22Rv1 (cell line): ENCODE measurements around the gene MPDU1.

Experiments
- H3K27ac ChIP-seq: fragments of 450-650 bp; 2 replicates; pipeline ENCODE4 v1.5.1; 2017
- ZFX ChIP-seq: fragments of 450-650 bp; IDR thresholded peaks from 2 replicates; pipeline ENCODE4 v1.6.1; 2017; ENCODE audit warnings: antibody characterized with exemption, borderline replicate concordance
- TF ChIP-seq, protein P1 (sequence below): fragments of 450-650 bp; IDR thresholded peaks from 2 replicates; pipeline ENCODE4 v1.5.1; 2017; ENCODE audit warnings: mild to moderate bottlenecking

Gene MPDU1

DNA sequence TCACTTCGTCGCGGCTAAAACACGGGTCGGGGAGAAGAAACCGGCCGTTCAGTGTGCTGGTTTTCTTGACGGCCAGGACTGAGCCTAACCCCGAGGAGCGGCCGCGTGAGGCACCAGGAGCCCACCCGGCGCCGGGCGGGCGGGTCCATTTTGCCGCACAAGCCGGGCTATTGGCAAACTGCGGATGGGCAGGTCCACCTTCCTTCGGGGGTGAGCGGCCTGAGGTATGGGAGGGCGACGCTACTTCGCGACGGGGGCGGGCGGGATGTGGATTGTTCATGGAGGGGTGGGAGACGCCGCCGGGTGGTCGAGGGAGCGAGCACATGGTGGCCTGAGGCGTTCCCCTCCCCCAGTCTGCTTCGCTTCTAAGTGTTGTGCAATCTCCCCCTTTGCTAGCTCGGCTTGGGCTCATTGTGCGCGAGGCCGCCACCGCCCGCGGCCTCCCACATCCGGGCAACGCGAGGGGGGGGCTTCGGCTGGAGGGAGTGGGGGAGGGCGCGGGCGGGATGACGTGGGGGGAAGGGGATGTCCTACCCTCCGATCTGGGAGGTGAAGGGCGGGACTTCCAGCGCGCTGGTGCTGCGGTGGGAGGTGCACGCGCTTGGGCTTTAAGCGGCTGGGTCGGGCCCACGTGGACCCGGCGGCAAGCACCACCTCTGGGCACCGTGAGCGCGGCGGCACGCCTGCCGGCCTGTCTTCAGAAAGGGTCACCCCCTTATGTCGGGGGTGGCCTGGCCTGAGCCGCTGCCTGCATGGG lies 10.2 kb upstream of the MPDU1 start:
- H3K27ac ChIP-seq: peak overlapping the region; percentile 99

DNA sequence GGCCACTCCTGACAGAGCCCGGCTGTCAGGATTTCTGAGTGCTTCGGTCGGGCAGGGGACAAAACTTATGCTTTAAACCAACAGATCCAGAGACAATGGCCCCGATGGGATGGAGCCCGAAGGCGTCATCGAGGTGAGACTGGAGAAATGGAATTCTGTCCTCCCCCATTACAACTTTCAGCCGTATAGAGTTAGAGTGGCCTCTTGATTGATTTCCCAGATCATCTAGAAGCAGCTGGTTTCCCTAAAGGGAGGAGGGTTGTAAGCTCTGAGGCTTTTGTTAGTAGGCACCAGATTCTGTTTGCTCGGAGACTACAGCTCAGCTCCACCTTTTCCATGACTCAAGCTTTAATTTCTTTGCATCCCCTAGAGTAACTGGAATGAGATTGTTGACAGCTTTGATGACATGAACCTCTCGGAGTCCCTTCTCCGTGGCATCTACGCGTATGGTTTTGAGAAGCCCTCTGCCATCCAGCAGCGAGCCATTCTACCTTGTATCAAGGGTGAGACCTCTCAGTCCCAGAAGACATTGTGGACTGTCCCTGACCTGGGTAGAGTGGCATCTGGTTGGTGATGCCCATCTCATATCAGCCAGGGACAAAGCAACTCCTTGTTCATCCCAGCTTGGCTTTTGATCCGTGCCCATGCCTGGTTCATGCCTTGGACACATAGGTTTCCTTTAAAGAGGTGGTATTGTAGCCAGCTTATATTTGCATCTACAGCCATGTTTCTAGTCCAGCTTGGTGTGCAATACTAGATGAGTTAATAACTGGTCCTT lies 9.3 kb upstream of the MPDU1 start:
- peak overlapping the region; percentile 99 for H3K27ac ChIP-seq
- TF ChIP-seq, protein P1, sequence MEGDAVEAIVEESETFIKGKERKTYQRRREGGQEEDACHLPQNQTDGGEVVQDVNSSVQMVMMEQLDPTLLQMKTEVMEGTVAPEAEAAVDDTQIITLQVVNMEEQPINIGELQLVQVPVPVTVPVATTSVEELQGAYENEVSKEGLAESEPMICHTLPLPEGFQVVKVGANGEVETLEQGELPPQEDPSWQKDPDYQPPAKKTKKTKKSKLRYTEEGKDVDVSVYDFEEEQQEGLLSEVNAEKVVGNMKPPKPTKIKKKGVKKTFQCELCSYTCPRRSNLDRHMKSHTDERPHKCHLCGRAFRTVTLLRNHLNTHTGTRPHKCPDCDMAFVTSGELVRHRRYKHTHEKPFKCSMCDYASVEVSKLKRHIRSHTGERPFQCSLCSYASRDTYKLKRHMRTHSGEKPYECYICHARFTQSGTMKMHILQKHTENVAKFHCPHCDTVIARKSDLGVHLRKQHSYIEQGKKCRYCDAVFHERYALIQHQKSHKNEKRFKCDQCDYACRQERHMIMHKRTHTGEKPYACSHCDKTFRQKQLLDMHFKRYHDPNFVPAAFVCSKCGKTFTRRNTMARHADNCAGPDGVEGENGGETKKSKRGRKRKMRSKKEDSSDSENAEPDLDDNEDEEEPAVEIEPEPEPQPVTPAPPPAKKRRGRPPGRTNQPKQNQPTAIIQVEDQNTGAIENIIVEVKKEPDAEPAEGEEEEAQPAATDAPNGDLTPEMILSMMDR: no peak
- no peak for TF ChIP-seq ZFX

More for the DNA sequence above, 10.2 kb upstream of the MPDU1 start:
- no peak for TF ChIP-seq ZFX
- TF ChIP-seq, protein P1: no peak

DNA sequence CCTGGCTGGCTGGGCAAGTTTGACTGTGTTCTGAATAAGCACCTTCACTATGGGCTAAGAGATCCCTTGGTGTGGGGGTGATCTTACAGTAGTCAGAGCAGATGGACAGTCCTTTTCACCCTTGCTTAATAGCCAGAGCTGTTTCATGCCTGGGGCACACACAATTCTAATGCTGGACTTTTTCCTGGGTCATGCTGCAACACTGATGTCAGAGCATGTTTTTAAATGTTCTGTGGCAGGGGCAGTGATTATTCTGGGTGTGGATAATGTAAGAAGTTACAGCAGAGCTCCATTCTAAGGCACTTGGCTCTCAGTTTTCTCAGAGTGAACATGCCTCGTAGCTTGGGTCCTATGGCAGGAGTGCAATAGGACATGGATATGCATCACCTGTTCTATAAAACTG lies 8.2 kb upstream of the MPDU1 start:
- TF ChIP-seq, protein P1: no peak
- TF ChIP-seq ZFX: no peak
- H3K27ac ChIP-seq: peak overlapping the region; percentile 99

DNA sequence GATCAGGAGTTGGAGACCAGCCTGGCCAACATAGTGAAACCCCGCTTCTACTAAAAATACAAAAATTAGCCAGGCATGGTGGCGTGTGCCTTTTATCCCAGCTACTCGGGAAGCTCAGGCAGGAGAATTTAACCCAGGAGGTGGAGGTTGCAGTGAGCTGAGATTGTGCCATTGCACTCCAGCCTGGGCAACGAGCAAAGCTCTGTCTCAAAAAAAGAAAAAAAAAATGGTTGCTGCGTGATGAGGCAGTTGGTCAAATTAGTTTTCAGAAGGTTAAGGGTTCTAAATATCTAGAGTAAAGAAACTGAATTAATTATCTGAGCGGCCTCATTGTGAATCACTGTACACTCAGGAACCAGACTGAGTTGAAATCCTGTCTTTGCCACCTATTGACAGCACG lies 7.7 kb upstream of the MPDU1 start:
- H3K27ac ChIP-seq: peak overlapping the region; percentile 99
- TF ChIP-seq ZFX: no peak
- TF ChIP-seq, protein P1: no peak

DNA sequence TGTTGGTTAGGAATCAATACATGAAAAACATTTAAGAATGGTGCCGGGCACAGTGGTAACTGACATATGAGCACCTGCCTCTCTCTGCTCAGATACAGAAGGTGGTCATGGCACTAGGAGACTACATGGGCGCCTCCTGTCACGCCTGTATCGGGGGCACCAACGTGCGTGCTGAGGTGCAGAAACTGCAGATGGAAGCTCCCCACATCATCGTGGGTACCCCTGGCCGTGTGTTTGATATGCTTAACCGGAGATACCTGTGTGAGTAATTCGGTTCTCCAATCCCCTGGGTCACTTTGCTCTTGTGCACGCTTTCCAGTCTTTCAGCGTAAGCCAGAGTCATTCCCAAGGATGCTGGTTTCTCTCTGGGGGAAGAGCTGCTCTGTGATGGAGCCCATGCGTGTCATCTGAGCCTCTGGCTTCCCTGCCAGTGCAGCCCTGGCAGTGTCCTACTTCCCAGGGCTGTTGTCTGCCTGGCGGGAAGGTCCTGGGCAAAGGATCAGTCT lies 7.2 kb upstream of the MPDU1 start:
- peak overlapping the region; percentile 99 for H3K27ac ChIP-seq

DNA sequence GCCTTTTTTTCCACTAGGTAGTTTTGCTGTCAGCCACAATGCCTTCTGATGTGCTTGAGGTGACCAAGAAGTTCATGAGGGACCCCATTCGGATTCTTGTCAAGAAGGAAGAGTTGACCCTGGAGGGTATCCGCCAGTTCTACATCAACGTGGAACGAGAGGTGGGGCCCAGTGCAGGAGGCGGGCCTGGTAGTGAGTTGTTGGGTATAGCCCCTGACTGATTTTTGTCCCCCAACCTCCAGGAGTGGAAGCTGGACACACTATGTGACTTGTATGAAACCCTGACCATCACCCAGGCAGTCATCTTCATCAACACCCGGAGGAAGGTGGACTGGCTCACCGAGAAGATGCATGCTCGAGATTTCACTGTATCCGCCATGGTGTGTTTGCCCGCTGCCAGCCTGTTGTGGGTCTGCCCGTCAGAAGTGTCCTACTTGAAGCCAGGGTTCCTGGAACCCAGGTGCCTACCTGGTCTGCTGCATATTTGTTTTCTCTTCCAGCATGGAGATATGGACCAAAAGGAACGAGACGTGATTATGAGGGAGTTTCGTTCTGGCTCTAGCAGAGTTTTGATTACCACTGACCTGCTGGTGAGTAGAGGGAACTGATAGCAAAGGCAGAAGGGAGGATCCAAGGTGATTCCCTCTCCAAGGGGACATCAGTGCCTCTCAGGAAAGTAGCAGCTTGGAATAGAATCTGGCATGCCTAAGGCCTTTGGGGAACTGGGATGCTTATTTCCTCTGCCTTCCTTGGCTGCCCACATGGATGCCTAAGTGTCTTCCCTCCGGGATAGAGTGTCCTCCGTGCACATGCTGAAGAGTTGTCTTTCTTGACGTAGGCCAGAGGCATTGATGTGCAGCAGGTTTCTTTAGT lies 6.1 kb upstream of the MPDU1 start:
- peak overlapping the region; percentile 99 for H3K27ac ChIP-seq
- TF ChIP-seq, protein P1: no peak
- no peak for TF ChIP-seq ZFX

More for the DNA sequence above, 7.2 kb upstream of the MPDU1 start:
- TF ChIP-seq ZFX: no peak
- TF ChIP-seq, protein P1: no peak
